HUES64 (cell line): Measurements from ENCODE around the gene TFDP1.
A peak's percentile ranks its signal among the peaks of the same experiment; 100 is the strongest.

Experiments used
- H3K27ac ChIP-seq: 2 replicates; pipeline ENCODE4 v1.7.0; 2013; ENCODE audit warnings: low read depth, low read length, inconsistent platforms
- H3K27me3 ChIP-seq: 2 replicates; pipeline ENCODE4 v1.6.1; 2013; ENCODE audit warnings: mild to moderate bottlenecking, low read length; ENCODE audit not compliant: insufficient read depth
- H3K36me3 ChIP-seq: 2 replicates; pipeline ENCODE4 v1.6.1; 2013; ENCODE audit warnings: mild to moderate bottlenecking, low read length; ENCODE audit not compliant: insufficient read depth
- H3K4me1 ChIP-seq: 2 replicates; pipeline ENCODE4 v1.6.1; 2013; ENCODE audit warnings: mild to moderate bottlenecking, low read length, moderate library complexity; ENCODE audit not compliant: insufficient read depth
- H3K4me3 ChIP-seq: 2 replicates; pipeline ENCODE4 v1.5.1; 2013; ENCODE audit warnings: mild to moderate bottlenecking, low read length, moderate library complexity
- H3K9ac ChIP-seq: 2 replicates; pipeline ENCODE4 v1.6.1; 2013; ENCODE audit warnings: mild to moderate bottlenecking, low read depth, low read length
- H3K9me3 ChIP-seq: 2 replicates; pipeline ENCODE4 v1.6.1; 2013; ENCODE audit warnings: low read depth, low read length; ENCODE audit not compliant: insufficient read depth
- WGBS: fragments of 150-250, 120-280 bp; methylation state at CpG from one replicate; pipeline ENCODE4 v1.1.7; 2013; ENCODE audit warnings: missing lambda C conversion rate; 5-methylcytosine and 5-hydroxymethylcytosine counted together

TFDP1 gene

GRCh38 chr13:113599391-113599790, 14.8 kb downstream of the TFDP1 start:
- 98% methylated on average over 12 of the region's 12 CpGs for WGBS
- Histone ChIP-seq H3K4me1 (no peaks in the 10 kb centered on the region), H3K9me3 (0 out of 2 replicates have a peak, but pooled peaks cover 2% of the 10 kb centered on the region), H3K4me3 (no peak overlapping the region), H3K27ac (no peak overlapping the region), H3K9ac (no peak overlapping the region), H3K27me3 (no peaks in the 10 kb centered on the region), H3K36me3 (peaks cover 54% of the 10 kb centered on the region)

- H3K9me3 ChIP-seq = 0 out of 2 replicates have a peak, but pooled peaks cover 2% of the 10 kb centered on the region
- H3K36me3 ChIP-seq = peaks cover 50% of the 10 kb centered on the region
- WGBS = 94% methylated on average over 28 of the region's 28 CpGs
Observed at GRCh38 chr13:113601166-113602070, 16.9 kb downstream of the TFDP1 start.

GRCh38 chr13:113602291-113602988, 17.9 kb downstream of the TFDP1 start:
- Histone ChIP-seq H3K27ac (no peak overlapping the region), H3K4me1 (no peaks in the 10 kb centered on the region), H3K36me3 (peaks cover 49% of the 10 kb centered on the region), H3K9me3 (0 out of 2 replicates have a peak, but pooled peaks cover 2% of the 10 kb centered on the region), H3K9ac (peak overlapping the region; percentile 44; the same call in 1 of the 2 replicates), H3K27me3 (no peaks in the 10 kb centered on the region), H3K4me3 (no peak overlapping the region)
- WGBS = 84% methylated on average over 15 of the region's 15 CpGs

More at GRCh38 chr13:113601166-113602070, 16.9 kb downstream of the TFDP1 start:
- Histone ChIP-seq H3K9ac (no peak overlapping the region), H3K27me3 (no peaks in the 10 kb centered on the region), H3K27ac (no peak overlapping the region), H3K4me3 (no peak overlapping the region), H3K4me1 (no peaks in the 10 kb centered on the region)

- peak overlapping the region; percentile 44; the same call in 1 of the 2 replicates for H3K9ac ChIP-seq
- 93% methylated on average over 12 of the region's 13 CpGs for WGBS
- H3K27me3 ChIP-seq = no peaks in the 10 kb centered on the region
- H3K9me3 ChIP-seq = 0 out of 2 replicates have a peak, but pooled peaks cover 2% of the 10 kb centered on the region
- no peaks in the 10 kb centered on the region for H3K4me1 ChIP-seq
- no peak overlapping the region for H3K4me3 ChIP-seq
- H3K36me3 ChIP-seq = peaks cover 41% of the 10 kb centered on the region
- no peak overlapping the region for H3K27ac ChIP-seq
Observed at GRCh38 chr13:113603116-113603710, 18.7 kb downstream of the TFDP1 start.

GRCh38 chr13:113604186-113604585, 19.6 kb downstream of the TFDP1 start:
- no peak overlapping the region for H3K4me3 ChIP-seq
- H3K9me3 ChIP-seq = 0 out of 2 replicates have a peak, but pooled peaks cover 2% of the 10 kb centered on the region
- no peaks in the 10 kb centered on the region for H3K27me3 ChIP-seq
- WGBS = 94% methylated on average over 1 of the region's 1 CpG
- no peaks in the 10 kb centered on the region for H3K4me1 ChIP-seq
- H3K36me3 ChIP-seq = peaks cover 35% of the 10 kb centered on the region
- no peak overlapping the region for H3K27ac ChIP-seq
- H3K9ac ChIP-seq = no peak overlapping the region

DNA sequence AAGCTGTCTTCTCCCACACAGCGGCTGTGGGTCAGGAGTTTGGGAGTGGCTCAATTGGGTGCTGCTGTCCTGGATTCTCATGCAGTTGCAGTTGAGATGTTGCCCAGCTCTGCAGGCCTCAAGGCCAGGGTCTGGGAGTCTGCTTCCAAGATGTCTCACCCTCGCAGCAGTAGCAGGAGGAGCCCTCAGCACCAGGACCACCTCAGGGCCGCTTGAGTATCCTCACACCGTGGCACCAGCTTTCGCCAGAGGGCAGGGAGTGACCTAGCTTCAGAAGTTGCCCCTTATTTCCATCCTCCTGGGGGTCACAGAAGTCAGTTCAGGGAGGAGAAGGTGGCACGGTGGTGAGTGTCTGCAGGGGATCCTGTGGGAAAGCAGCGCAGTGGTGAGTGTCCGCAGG, 20.9 kb downstream of the TFDP1 start:
- Histone ChIP-seq H3K4me1 (no peaks in the 10 kb centered on the region), H3K27me3 (no peaks in the 10 kb centered on the region), H3K36me3 (peaks cover 25% of the 10 kb centered on the region), H3K9ac (no peak overlapping the region), H3K9me3 (no peaks in the 10 kb centered on the region), H3K4me3 (no peak overlapping the region), H3K27ac (no peak overlapping the region)
- WGBS = 97% methylated on average over 8 of the region's 8 CpGs

GRCh38 chr13:113605866-113606438, 21.4 kb downstream of the TFDP1 start:
- Histone ChIP-seq H3K27ac (no peak overlapping the region), H3K4me3 (no peak overlapping the region), H3K27me3 (no peaks in the 10 kb centered on the region), H3K9me3 (no peaks in the 10 kb centered on the region), H3K36me3 (peaks cover 25% of the 10 kb centered on the region), H3K9ac (no peak overlapping the region), H3K4me1 (no peaks in the 10 kb centered on the region)
- 97% methylated on average over 34 of the region's 34 CpGs for whole genome bisulfite sequencing

DNA sequence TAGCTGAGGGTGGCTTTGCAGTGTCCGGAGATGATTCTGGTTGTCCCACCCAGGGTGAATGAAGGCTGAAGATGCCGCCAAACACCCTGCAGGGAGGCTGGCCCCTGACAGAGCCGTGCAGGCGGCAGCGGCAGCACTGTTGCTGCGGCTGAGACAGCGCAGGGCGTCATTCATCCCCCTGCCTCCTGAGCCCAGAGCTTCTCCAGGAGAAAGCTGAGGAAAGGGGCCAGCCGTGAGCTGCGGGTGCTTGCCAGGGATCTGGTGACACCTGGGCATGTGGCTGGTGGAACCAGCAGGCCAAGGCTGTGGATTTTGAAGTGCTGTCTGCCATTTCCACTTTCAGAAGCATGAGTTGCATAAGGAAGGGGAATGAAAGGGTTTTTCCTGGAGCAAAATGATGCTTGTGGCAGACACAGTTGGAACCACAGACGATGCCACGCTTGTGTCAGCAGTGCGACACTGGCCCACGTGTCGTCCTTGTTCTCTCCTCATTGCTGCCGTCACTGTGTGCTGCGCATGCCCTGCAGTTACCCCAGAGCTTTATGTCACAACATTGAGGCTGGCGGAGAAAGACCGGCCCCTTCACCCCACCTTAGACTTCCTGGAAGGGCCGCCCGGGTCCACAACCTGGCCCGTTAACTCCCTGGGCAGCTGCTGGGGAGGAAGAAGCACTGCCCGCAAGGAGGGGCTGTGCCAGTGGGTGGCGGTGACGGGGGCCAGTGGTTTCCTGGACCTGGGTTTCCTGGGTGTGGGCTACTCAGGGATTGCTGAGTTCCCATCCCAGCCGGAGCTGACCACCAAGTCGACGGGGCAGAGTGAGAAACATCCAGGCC, 22.7 kb downstream of the TFDP1 start:
- Histone ChIP-seq H3K9ac (no peak overlapping the region), H3K4me1 (no peaks in the 10 kb centered on the region), H3K27ac (no peak overlapping the region), H3K27me3 (no peaks in the 10 kb centered on the region), H3K9me3 (no peaks in the 10 kb centered on the region), H3K4me3 (no peak overlapping the region), H3K36me3 (peaks cover 38% of the 10 kb centered on the region)
- 92% methylated on average over 28 of the region's 28 CpGs for WGBS

DNA sequence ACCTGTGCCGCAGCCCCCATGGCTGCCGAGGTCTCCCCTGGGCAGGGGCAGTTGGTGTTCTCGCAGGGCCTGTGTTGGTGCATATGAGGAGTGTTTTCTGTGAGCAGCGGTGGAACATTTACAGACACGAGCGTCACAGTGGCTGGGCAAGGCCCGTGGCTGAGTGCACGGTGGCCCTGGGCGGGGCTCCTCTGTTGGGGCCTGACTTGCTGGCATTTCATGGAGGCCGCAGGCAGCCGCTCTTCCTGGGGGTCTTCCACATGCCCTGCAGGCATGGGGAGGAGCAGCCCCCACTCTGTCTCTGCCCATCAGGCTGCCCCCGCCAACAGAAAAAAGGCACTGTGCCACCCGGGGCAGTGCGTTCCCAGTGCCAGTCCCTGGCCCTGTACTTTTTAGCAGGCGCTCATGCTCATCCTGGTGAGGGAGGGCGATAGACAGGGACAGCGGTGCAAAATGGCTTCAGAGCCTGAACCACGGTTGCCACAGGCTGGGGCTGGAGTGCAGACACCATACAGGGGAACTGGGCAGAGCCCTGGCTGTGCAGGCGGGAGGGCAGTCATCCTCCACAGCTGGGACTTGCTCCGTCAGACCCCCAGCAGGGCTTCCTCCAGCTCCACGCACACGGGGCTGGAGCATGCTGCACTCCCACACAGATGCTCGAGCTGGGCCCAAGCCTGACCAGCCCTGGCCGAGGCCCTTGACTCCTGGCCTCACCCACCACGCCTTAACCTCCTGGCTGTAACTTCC, 23.5 kb downstream of the TFDP1 start:
- Histone ChIP-seq H3K9ac (no peak overlapping the region), H3K36me3 (peaks cover 42% of the 10 kb centered on the region), H3K27ac (no peak overlapping the region), H3K4me3 (no peak overlapping the region), H3K9me3 (no peaks in the 10 kb centered on the region), H3K27me3 (no peaks in the 10 kb centered on the region), H3K4me1 (no peaks in the 10 kb centered on the region)
- WGBS = 94% methylated on average over 25 of the region's 25 CpGs
